Glomerular visceral epithelial cell (primary cell): ENCODE data around the gene CDK14.
A peak's percentile ranks its signal among the peaks of the same experiment; 100 is the strongest.
"Not testable (repeated sequence)": the region's sequence is repeated elsewhere in the genome, so short reads cannot be mapped to it uniquely, and the experiment has no call there.

Source experiments
- DNase-seq: peaks from one replicate; pipeline ENCODE4 v3.0.0-alpha.2; 2016; ENCODE audit errors: extremely low spot score

CDK14 gene

GRCh38 chr7:90756366-90756765 lies 160.2 kb downstream of the CDK14 start:
- no peak for DNase-seq

GRCh38 chr7:90757565-90757950 lies 161.4 kb downstream of the CDK14 start:
- DNase-seq, result peak; percentile 48

- no peak for DNase-seq
These were observed 162.9 kb downstream of the CDK14 start for GRCh38 chr7:90758933-90759562.

- no peak for DNase-seq
These were observed 163.6 kb downstream of the CDK14 start for GRCh38 chr7:90759710-90760109.

DNA sequence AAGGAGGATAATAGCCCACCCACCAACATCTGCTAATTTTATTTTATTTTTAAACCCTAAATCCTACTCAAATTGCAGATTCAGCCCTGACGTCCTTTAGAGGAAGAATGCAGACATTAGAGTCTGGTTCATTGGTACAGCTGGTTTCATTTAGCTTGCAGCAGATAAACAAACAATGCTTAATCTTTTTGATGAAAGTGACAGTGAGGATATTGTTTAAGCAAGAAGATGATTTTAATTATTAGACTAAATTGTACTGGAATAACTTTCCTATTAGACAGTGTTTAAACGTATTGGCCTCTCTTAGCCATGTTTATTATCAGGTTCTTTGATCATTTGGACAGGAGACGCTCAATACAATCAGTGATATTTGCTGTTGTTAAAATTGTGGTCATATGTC lies 164.8 kb downstream of the CDK14 start:
- DNase-seq, result no peak

GRCh38 chr7:90761584-90761983 lies 165.5 kb downstream of the CDK14 start:
- DNase-seq, result no peak

DNA sequence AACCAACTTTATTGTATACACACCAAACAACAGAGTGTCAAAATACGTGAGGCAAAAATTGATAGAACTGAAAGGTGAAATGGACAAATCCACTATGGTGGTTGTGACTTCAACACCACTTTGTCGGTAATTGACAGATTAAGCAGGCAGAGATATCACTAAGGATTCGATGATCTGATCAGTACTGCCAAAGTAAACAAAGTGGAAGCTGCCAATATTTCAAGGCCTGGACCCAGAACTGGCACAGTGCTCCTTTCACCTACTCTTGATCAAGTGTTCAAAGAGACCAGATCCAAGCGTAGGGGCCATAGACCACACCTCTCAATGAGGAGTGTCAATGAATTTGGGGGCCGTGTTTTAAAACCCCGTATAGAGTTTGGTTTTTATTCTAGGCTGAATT lies 167.0 kb downstream of the CDK14 start:
- DNase-seq, result no peak

DNA sequence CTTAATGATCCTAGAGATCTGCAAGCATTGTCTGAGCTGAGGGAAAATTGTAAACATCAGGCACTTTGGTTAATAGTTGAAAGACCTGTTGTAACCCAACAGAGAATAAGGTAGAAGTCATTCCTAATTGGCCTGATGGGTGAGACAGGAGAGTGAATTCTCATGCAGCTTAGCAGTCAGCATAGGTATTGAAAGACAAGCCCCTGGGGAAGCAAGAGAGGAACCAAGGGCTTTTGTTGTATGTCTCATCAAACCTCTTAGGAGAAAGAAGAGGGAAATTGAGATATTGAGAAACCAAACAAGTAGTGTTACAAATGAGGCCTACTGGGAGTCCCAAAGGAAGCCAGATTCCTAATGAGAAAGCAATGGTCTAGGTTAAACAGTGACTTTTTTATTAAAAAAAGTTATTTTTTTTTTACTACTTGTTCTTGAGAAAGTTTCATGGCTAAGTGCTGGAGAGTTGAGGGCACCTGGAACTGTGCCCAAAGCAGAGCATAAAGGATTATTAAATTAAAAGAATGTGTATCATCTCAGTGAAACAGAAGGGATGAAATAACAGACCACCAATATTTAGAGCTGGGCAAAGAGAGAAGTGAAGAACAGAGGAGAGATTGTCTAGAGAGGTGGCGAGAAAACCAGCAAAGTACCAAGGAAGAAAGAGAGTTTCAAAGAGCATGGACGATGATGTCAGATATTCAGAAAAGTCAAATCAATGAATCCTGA lies 168.9 kb downstream of the CDK14 start:
- no peak for DNase-seq

DNA sequence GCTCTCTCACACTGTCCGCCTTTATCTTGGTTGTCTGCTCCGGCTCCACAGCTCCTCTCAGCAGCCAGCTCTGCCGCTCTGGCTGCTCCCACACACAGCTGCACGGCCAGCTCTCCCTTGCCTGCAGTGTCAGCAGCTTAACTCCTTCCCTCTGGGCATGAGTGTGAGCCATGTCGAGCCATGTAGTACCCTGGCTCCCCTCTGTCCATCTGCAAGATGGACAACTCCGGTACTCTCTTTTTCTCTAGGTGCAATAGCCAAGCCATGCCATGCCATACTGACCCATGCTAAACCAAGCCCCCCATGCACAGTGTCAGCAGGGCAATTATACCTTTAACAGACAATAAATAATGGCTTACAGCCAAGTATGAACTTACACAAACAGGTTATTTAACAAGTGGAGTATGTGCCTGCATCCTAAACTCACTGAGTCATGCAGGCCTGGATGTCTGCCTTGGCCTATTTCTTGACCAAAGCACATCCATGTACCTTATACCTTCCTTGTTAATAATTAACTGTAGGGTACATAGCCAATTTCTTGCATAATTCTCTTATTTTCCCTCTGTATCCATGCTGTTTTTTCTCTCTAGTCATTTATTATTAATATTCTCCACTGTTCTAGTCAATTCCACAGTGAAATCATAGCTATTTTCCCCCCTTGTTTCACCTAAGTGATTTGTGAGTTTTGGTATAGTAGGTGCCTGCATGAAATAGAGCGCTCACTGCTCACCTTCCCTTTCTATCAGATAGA lies 170.9 kb downstream of the CDK14 start:
- DNase-seq, result peak; percentile 74

GRCh38 chr7:90768301-90768700 lies 172.2 kb downstream of the CDK14 start:
- DNase-seq, result no peak

DNA sequence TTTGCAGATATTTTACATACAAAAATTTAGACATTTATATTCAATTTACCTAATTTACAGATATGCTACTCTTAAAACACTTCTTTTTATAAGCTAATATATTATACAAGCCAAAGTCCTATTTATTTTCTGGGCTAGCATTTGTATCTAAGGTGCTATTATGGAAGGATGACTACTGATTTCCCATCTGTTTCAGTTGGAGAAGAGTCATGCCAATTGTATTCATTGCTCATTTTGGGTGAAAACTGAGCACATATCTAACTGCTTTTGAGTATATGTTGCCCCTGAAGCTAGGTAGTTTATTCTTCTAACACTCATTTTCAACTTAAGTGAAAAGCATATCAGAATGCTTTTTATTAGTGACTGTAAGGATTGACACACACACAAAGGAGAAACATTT lies 172.9 kb downstream of the CDK14 start:
- DNase-seq, result no peak

DNA sequence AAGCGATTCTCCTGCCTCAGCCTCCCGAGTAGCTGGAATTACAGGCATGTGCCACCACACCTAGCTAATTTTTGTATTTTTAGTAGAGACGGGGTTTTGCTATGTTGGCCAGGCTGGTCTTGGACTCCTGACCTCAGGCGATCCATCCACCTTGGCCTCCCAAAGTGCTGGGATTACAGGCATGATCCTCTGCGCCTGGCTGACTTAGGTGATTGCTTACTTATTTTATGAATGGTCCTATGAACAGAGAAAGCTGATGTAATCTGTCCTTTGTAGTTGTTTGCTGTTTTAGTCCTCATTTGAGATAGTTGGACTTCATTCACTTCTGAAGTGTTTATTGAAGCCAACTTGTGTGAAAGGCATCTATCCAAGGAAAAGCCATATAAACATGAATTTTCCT lies 173.4 kb downstream of the CDK14 start:
- DNase-seq, result not testable (repeated sequence)

DNA sequence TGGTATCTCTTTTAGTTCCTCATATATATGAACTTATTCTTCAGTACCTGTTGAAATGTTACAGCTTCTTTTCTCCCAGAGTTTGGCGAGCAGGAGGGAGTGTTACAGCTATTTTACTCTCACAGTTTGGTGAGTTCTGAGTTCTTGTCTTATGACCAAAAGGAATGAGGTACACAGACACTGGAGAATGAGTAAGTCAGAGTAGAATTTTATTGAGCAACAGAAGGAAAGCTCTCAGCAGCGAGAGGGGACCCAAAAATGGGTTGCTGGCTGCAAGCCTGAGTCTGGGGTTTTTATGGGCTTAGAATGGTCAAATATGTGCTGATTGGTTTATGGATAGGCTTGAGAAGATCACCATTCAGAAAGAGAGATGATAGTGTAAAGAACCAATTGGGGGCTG lies 175.2 kb downstream of the CDK14 start:
- DNase-seq, result no peak

DNA sequence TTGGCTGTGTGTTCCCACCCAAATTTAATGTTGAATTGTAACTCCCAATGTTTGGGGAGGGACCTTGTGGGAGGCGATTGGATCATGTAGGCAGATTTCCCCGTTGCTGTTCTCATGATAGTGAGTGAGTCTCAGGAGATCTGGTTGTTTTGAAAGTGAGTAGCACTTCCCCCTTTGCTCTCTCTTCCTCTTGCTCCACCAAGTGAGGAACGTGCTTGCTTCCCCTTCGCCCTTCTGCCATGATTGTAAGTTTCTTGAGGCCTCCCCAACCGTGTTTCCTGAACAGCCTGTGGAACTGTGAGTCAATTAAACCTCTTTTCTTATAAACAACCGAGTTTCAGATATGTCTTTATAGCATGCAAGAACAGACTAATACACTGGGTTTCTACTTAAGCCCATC lies 176.3 kb downstream of the CDK14 start:
- DNase-seq, result no peak

GRCh38 chr7:90773269-90773668 lies 177.1 kb downstream of the CDK14 start:
- DNase-seq, result no peak

DNA sequence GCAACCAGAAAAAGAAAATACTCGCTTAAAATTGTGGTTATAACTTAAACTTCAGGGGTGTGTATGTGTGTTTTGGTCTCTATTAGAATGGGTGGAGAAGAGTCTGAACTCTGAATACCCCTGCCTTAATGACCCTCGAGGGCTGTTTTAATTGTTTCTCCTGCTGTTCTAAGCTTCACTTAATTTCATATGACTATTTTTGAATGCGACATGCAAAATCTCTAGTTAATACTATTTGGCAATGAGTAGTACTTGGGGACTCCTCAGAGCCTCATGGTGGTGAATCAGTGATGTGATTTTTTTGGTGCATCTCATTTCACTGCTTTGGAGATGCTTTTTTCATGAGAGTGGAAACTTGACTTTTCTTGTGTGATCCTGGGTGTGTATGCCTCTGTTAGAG lies 178.6 kb downstream of the CDK14 start:
- DNase-seq, result no peak

- no peak for DNase-seq
These were observed 179.4 kb downstream of the CDK14 start for GRCh38 chr7:90775383-90775965.

GRCh38 chr7:90777041-90777440 lies 180.9 kb downstream of the CDK14 start:
- DNase-seq, result no peak

DNA sequence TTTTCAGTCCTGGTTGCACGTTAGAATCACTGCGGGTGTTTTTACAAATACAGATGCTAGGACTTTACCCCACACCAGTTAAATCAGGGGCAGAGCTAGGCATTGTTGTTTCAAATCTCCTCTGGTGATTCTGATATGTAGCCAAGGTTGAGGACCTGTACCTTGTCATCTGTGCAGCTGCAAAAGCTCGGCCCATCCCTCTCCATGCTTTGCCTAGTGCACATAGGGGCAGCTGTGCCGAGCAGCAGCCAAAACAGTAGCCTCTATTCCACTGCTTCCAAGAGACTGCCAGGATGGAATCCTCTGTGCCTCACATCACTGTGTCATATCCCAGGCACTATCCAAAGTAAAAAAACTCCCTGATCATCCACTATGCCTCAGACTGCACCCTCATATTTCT lies 181.3 kb downstream of the CDK14 start:
- DNase-seq, result no peak

DNA sequence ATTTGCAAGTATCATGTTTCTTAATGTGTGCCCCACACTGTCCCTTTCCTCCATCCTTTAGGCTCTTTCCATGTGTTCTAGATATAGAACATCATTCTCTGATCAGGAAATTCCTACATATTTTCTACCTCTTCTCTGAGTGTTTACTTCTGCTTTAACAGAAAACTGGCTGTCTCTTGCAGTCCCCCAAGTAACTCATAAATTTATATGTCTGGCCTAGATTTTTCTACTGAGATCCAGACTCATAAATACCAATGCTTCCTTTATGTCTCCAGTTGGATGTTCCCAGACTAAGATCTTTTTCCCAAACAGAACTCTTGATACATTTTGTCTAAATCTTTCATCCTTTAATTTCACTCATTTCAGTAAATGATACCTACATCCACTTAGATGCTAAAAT lies 181.8 kb downstream of the CDK14 start:
- no peak for DNase-seq

- DNase-seq, result no peak
These were observed 191.9 kb downstream of the CDK14 start for GRCh38 chr7:90788052-90788451.

DNA sequence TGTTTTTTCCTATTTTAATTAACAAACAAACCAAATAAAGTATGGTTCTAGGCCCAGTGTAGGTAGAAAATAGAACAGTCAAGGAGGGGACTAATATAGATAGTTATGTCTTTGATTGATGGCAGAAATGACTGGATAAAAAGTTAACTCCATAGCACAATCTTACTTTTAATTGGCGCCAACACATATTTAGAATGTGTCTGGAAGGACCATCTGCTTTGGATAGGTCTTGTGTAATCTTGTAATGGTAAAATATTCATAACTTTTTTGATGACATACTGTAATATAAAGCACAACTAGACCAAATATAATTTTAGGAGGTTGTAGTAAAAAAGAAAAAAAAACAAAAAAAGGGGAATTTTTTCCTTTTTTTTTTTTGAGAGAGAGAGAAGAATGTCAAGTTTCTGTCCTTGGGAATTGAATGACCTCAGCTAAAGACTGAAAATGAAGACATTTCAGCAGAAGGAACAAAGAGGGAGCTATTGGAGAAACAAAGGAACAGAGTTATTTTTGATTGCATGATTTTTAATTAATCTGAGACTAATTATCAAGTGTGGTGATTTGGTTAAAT lies 193.7 kb downstream of the CDK14 start:
- DNase-seq, result no peak
